PFSK-1 (cell line): ENCODE results near the gene COL18A1.

ENCODE experiments used
- FOXP2 ChIP-seq: optimal IDR thresholded peaks from 2 replicates; pipeline ENCODE3; 2011; ENCODE audit warnings: borderline replicate concordance, control low read depth, inconsistent platforms; ENCODE audit not compliant: insufficient read depth; ENCODE audit errors: extremely low read length, extremely low read depth
- POLR2AphosphoS5 ChIP-seq: IDR thresholded peaks from 2 replicates; pipeline ENCODE4 v1.6.1; 2012; ENCODE audit warnings: low read depth, mild to moderate bottlenecking, control low read depth, low read length, moderate library complexity
- SIN3A ChIP-seq: IDR thresholded peaks from 2 replicates; pipeline ENCODE4 v1.6.1; 2012; ENCODE audit warnings: mild to moderate bottlenecking, low read length, moderate library complexity, borderline replicate concordance; ENCODE audit not compliant: insufficient read depth
- TAF1 ChIP-seq: IDR thresholded peaks from 2 replicates; pipeline ENCODE4 v1.6.1; 2012; ENCODE audit warnings: low read length, control low read depth, borderline replicate concordance; ENCODE audit not compliant: insufficient read depth
- TF ChIP-seq, protein P1 (sequence below), 2 experiments: IDR thresholded peaks; 2 replicates each; pipeline versions ENCODE4 v1.6.1 to v1.8.0; 2011 to 2012; ENCODE audit warnings: low read depth in 2 of 2, low read length in 2 of 2, control low read depth in 1 of 2, inconsistent platforms in 1 of 2, mild to moderate bottlenecking in 1 of 2, moderate library complexity in 1 of 2; ENCODE audit not compliant: insufficient read depth in 1 of 2

COL18A1 gene

DNA sequence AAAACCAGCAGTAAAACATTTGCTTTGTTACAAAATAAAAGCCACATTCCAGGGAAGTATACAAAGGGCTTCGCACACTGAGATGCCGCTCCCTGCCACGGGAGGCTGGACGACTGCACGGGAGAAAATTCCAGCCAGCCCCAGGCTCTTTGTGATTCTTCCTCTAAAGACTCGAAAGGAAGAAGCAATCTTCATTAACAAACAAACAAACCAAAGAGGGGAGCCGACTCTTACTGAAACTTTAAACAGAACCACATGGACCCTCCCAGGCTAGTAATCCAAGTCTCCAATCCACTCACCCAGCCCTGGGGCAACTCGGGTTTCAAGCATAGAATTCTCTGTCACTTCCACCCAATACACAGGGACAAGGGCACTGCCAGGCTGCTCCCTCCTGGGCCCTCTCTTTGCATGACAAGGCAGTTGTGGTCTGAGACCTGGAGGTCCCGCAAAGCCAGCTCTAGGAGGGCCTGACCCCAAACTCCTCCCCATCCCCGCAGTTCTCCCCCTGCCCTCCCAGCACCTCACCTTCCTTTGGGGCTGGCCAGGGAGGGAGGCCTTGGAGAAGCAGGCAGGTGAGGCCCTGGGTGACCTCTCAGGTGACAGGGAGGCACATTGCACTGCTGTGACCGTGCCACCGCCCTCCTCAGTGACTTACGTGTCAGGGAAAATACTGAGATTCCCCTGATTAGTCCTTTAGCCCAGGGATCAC, 26.6 kb upstream of the COL18A1 start:
- no peak for TF ChIP-seq TAF1
- TF ChIP-seq, protein P1, sequence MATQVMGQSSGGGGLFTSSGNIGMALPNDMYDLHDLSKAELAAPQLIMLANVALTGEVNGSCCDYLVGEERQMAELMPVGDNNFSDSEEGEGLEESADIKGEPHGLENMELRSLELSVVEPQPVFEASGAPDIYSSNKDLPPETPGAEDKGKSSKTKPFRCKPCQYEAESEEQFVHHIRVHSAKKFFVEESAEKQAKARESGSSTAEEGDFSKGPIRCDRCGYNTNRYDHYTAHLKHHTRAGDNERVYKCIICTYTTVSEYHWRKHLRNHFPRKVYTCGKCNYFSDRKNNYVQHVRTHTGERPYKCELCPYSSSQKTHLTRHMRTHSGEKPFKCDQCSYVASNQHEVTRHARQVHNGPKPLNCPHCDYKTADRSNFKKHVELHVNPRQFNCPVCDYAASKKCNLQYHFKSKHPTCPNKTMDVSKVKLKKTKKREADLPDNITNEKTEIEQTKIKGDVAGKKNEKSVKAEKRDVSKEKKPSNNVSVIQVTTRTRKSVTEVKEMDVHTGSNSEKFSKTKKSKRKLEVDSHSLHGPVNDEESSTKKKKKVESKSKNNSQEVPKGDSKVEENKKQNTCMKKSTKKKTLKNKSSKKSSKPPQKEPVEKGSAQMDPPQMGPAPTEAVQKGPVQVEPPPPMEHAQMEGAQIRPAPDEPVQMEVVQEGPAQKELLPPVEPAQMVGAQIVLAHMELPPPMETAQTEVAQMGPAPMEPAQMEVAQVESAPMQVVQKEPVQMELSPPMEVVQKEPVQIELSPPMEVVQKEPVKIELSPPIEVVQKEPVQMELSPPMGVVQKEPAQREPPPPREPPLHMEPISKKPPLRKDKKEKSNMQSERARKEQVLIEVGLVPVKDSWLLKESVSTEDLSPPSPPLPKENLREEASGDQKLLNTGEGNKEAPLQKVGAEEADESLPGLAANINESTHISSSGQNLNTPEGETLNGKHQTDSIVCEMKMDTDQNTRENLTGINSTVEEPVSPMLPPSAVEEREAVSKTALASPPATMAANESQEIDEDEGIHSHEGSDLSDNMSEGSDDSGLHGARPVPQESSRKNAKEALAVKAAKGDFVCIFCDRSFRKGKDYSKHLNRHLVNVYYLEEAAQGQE (IDR thresholded peaks at IDR 0.05; ENCODE audit: insufficient read depth in 1 of 2, low read depth in 2 of 2, low read length in 2 of 2), result no peak

DNA sequence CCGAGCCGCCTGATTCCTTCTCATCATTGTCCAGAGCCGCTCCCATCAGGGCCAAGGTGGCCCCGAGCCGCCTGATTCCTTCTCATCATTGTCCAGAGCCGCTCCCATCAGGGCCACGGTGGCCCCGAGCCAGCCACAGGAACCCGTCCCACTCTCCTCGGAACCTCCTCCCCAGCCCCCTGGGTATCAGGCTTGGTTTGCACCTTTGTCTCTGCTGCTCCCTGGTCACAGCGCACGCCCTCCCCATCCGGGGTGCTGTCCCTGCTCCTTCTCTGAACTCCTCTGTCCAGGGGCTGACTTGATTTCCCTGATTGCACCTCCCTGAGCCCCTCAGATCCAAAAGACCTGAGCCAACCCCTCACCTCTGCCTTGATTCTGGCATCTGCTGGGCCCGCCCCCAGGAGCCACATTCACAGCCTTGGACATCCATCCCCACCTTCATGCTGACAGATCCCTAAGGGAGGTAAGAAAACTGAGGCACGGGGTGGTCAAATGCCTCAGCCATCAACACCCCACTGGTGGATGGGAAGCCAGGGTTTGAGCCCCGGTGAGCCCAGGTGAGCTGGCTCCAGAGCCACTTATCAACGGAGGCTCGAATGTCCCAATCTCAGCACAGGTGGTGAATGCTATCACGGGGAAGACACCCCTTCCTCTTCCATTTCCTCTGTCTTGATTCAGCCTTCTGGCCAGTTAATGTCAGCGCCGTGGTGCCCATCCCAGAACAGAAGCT, 25.6 kb upstream of the COL18A1 start:
- TF ChIP-seq SIN3A (no peak), FOXP2 (no peak), TAF1 (no peak), POLR2AphosphoS5 (no peak)
- TF ChIP-seq, protein P1 (IDR thresholded peaks at IDR 0.05; ENCODE audit: insufficient read depth in 1 of 2, low read depth in 2 of 2, low read length in 2 of 2), result no peak

DNA sequence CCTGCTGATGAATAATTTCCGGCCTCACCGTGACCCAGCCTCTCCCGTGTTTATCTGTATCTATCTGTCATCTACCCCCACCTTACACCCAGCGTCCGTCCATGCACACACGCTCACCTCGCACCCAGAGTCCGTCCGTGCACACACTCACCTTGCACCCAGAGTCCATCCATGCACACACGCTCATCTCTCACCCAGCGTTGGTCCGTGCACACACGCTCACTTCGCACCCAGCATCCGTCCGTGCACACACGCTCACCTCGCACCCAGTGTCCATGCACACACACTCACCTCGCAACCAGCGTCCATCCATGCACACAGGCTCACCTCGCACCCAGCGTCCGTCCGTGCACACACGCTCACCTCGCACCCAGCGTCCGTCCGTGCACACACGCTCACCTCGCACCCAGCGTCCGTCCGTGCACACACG, 25.0 kb upstream of the COL18A1 start:
- TF ChIP-seq TAF1 (no peak), POLR2AphosphoS5 (no peak), FOXP2 (no peak), SIN3A (no peak)
- TF ChIP-seq, protein P1 (IDR thresholded peaks at IDR 0.05; ENCODE audit: insufficient read depth in 1 of 2, low read depth in 2 of 2, low read length in 2 of 2), result no peak

DNA sequence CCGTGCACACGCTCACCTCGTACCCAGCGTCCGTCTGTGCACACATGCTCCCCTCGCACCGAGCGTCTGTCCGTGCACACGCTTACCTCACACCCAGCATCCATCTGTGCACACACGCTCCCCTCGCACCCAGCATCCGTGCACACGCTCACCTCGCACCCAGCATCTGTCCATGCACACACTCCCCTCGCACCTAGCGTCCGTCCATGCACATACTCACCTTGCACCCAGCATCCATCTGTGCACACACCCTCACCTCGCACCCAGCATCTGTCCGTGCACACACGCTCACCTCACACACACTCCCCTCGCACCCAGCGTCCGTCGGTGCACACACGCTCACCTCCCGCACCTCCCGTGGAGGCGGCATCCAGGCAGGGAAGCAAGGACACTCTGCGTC, 24.4 kb upstream of the COL18A1 start:
- TF ChIP-seq TAF1 (no peak), POLR2AphosphoS5 (no peak), FOXP2 (no peak), SIN3A (no peak)
- TF ChIP-seq, protein P1 (IDR thresholded peaks at IDR 0.05; ENCODE audit: insufficient read depth in 1 of 2, low read depth in 2 of 2, low read length in 2 of 2), result no peak
